ENCODE measurements around the gene DGKZ. TPM values are rescaled to one million over a fixed set of nuclear protein-coding genes. Genes with fewer than 3 reads are reported as not detected.

Gene DGKZ
- polyA plus RNA-seq, 3 donors = 28.9 to 38.4 (median 31.1) TPM

DNA sequence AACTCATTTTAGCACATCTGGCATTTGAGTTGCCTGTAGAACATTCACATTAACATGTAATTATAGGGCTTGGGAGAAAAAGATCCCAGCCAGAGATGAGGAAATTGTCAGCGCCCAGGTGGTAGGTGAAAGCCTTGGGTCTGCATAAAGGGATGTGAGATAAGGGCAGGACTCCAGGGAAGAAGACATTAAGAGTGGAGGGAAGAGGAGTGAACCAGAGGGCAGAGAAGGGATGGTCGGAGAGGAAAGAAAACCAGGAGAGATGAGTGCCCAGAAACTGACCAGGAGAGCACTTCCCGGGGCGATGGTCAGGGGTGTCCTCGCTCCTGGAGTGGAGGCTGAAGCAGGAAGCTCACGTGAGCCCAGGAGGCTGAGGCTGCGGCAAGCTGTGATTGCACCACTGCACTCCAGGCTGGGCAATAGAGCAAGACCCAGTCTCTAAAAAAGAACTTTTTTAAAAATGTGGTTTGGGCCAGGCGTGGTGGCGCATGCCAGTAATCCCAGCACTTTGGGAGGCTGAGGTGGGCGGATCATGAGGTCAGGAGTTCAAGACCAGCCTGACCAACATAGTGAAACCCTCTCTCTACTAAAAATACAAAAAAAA is 20.3 kb upstream of the DGKZ start:
- DNase-seq (ENCODE audit: low read depth in 3 of 3, low spot score in 2 of 3) = no peak

DNA sequence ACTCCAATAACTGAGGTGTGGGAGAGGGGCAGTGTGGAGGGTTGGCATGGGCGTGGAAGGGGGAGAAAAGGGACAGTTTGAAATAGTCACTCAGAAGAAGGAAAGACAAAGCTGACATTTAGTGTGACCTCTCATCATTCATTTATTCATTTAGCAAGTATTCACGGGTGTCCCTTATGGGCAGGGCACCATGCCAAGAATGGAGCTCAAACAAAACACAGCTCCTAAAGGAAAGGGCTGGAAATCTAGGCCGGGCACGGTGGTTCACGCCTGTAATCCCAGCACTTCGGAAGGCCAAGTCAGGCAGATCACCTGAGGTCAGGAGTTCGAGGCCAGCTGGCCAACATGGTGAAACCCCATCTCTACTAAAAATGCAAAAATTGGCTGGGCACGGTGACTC is 19.4 kb upstream of the DGKZ start:
- no peak for DNase-seq (ENCODE audit: low read depth in 3 of 3, low spot score in 2 of 3)

DNA sequence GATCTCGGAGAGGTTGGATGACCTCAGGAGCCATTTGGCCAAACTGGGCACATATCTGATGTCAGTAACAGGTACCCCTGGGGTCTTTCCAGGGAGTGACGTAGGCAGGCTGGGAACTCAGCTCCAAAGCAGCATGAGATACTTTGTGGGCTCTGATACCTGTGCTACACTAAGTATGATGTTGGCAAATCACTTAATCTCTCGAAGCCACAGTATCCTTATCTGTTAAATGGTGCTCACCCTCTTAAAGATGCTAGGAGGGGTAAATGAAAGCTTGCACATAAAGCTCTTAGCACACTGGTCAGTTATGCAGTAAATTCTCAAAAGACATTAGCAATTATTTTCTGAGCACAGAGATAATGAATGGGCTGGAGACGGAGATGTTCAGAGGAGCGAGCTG is 17.1 kb upstream of the DGKZ start:
- no peak for DNase-seq (ENCODE audit: low read depth in 3 of 3, low spot score in 2 of 3)

DNA sequence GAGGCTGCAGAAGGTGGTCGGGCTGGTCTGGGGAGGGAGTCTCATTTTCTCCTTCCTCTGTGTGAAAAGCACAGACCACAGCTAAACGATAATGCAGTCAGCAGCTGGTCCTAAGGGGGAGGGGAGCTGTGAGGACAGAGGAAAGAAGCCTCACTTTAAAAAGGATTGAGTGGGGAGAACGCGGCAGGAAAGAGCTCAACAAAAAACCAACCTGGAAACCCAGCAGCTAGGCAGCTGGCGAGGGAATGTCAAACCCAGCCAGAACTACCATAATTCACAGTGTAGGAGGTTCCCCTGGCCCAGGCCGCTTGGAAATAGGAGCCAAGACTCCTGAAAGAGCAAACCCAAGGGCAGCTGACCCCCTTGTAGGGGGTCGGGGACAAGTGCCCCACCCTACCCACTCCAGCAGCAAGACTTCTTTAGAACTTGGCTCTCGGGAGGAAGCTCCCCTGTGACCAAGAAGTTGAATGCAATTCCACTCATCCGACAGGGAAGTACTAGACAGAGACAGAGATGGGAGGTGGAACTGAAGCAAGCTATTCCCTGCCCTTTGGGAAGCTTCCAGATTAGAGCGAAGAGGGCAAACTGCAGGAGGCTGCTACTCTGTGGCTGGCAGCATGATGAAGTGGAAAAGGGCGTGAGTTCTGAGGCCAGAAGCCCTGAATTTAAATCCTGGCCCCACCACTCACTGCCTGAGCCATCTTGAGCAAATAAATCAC is 16.5 kb upstream of the DGKZ start:
- no peak for DNase-seq (ENCODE audit: low read depth in 3 of 3, low spot score in 2 of 3)

DNA sequence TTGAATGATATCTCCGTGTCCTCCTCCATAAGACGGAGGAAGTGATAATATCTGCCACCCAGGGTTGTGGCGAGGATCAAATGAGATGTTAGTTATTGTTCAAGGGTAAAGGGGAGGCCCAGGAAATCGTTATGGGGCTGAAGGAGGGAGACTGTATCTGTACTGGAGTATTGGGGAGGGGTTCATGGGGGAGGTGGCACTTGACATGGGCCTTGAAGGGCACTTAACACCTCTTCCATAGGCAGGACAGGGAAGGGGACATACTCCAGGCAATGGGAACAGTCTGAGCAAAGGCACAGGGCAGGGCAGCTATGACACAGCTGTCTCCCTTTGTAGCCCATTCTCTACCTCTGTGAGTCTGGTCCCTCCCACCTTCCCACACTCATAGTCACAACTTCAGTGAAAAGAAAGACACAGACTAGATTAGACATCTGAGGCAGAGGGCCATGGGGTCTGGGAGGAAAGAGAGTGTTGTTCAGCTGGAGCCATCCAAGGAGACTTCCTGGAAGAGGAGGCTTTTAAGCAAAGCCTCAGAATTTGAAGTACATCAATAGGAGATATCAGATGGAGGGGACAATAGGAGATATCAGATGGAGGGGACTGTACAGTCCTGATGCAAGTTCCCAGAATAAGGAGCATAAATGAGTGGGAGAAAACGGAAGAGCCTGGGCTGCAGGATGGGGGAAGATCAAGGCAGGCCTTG is 15.8 kb upstream of the DGKZ start:
- DNase-seq (ENCODE audit: low read depth in 3 of 3, low spot score in 2 of 3) = no peak

DNA sequence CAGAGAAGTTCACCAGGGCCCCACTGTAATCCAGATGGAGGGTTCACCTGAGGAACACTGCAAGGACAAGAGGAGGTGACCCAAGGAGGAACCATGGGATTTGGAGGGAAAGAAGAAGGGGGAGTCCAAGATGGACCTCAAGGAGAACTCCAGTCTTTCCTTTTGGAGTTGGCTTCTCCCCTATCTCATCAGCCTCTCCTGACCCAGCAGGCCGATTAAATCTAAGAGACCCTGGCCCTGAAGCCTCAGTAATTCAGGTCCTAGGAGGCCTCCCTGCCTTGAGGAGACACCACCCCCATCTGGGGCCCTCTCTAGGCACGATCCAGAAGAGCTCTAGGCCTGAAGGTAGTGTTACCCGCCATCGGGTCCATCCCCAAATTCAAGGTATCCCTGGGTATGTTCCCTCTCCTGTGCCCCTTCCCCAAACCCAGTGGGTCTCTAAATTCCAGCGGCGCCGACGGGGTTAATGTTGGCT is 15.1 kb upstream of the DGKZ start:
- DNase-seq (ENCODE audit: low read depth in 3 of 3, low spot score in 2 of 3) = no peak

DNA sequence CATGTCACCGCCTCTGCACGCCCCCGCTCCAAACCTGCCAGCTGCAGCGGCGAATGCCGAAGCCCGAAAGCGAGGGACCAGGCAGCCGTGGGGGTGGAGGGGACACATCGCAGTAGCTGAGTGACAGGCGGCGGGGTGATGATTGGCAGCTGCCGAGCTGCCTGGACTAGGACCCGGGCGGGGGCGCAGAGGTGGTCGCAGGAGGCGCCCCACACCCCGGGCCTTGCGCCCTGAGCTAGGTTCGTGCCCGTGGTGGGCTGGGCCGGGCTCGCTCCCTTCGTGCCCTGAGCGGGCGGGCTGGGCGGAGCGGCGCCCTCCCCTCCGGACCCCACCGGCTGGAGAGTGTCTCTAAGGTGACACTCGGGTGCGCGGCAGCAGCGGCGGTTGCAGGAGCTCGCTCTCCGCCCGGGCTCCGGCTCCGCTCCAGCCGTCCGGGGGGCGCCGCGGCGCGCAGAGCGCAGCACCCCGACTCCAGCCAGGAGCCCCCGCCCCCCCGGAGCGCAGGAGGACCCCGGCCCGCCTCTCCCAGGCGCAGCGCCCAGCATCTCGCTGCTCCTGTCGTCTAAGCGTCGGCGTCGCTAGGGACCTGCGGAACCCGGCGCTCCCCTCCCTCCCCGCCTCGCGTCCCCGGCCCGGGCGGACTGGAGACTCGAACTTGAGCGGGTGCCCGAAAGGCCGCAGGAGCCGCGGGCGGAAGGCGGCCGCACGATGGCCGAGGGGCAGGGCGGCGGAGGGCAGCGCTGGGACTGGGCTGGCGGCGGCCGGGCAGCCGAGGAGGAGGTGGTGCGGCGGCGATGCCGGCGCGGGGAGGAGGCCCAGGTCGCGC is 14.5 kb upstream of the DGKZ start:
- no peak for DNase-seq (ENCODE audit: low read depth in 3 of 3, low spot score in 2 of 3)

DNA sequence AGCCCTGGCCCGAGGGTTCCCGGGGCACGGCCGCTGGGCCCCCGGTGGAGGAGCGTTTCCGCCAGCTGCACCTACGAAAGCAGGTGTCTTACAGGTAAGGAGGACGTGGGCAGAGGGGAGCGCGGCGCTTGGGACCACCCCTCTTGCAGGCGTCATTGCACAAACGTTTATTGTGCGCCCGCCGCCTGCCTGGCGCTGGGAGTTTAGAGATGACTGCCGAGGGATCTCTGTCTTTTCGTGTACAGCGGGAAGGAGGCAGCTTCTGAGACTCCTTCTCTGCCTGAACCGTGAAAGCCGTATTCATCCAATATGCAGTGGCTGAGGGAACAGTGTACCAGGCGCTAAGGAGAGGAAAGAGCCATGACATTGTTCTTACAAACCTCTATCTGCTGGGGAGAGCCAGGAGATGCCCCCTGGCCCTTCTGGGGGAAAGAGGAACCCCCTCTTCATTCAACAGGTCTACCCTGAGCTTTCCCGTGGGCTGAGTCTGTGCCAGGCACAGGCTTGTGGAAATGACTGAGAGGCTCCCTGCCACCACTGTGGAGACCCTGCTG is 13.8 kb upstream of the DGKZ start:
- no peak for DNase-seq (ENCODE audit: low read depth in 3 of 3, low spot score in 2 of 3)

DNA sequence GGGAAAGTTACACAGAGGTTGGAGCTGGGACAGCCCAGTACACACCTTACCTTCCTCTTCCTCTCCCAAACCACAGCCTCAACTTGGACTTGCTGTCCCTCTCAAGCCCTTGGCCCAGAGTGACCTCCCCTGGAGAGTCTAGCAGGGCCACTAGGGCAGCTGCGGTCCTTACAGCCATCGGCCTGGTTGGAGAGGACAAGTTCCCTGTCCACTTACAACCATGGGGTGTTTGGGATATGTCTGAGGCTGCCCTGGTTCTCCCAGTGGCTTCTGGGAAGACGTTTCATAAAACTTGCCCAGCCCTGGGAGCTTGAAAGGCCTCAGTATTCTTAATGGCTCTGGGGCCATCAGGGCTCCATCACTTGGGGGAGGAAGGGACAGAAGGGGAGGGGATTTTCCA is 13.1 kb upstream of the DGKZ start:
- DNase-seq (ENCODE audit: low read depth in 3 of 3, low spot score in 2 of 3) = no peak

DNA sequence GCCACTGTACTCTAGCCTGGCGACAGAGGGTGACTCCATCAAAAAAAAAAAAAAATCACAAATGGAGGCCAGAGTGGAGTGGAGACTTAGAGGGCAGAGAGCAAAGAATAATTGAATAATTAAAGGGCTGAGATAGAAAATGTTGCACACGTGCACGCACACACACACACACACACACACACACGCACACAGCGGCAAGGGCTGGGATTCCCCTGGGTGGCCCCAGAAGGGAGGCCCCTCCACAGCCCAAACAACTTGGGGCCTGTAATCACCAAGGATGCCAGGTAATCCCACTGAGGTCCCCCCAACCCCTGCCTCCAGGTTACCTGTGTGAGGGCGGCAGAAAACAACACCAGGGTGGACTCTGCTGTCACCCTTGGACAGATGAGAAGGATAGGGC is 12.0 kb upstream of the DGKZ start:
- no peak for DNase-seq (ENCODE audit: low read depth in 3 of 3, low spot score in 2 of 3)

DNA sequence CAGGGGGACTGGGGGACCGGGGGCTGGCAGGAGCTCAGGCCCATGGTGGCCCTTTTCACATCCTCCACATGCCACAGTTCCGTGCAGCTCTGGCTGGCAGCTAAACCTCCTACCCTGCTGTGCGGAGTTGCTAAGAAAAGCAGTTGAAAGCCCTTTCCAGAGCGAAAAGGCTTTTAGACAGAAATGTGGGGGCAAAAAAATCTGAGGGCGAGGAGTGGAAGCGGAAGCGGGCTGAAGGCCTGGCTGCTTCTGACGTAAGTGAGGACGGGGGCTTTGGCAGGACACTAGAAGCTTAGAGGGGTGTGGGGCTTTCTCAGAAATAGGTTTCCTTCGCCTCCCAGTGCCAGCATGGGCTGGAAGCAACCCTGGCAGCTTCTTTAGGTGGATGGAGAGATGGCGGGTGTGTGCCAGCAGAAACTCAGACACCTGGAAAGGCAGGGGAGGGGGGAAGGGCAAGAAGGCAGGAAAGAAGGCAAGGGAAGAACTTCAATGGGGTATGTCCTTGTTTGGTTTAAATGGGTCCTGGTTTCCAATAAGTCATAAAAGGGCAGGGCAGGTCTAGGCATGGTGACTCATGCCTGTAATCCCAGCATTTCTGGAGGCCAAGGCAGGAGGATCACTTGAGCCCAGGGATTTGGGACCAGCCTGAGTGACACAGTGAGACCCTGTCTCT is 11.2 kb upstream of the DGKZ start:
- DNase-seq (ENCODE audit: low read depth in 3 of 3, low spot score in 2 of 3) = no peak

DNA sequence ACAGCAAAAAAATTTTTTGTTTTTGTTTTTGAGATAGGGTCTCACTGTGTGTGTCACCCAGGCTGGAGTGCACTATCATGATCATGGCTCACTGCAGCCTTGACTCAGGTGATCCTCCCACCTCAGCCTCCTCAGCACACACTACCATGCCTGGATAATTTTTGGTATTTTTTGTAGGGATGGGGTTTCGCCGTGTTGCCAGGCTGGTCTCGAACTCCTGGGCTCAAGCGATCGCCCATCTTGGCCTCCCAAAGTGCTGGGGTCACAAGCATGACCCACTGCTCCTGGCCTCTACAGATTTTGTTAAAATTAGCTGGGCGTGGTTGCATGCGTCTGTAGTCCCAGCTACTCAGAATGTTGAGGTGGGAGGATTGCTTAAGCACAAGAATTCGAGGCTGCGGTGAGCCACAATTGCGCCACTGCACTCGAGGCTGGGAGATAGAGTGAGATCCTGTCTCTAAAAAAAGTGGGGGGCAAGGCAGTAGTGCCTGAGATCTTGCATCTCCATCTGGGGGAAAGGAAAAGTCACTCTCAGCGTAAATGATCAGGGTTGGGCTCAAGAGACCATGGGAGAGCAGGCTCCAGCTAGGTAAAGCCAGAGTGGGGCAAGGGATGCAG is 10.6 kb upstream of the DGKZ start:
- DNase-seq (ENCODE audit: low read depth in 3 of 3, low spot score in 2 of 3) = no peak

DNA sequence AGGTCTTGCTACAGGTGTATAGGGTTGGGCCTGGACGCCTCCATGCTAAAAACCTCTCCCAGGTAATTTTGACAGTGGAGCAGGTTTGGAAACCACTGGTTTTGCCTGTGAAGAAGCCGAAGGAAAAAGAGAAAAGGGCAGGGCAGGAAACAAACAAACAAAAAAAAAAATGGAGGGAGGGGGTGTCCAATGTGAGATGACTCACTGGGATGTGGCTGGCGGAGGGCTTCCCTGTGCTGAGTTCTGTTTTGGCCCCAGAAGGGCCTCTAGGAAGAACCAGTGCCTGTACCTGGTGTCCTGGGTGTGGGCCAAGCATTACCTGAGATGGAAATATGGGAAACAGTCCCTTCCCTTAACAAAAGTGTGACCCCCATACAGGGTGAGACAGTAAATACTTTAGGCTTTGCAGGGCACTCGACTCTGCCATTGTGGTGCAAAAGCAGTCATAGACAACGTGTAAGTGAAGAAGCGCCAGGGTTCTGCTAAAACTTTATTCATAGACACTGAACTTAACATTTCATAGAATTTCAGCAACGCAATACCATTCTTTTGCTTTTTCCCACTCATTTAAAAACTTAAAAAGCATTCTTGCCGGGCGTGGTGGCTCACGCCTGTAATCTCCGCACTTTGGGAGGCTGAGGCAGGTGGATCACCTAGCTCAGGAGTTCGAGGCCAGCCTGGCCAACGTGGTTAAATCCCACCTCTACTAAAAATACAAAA is 9.5 kb upstream of the DGKZ start:
- DNase-seq (ENCODE audit: low read depth in 3 of 3, low spot score in 2 of 3) = no peak

DNA sequence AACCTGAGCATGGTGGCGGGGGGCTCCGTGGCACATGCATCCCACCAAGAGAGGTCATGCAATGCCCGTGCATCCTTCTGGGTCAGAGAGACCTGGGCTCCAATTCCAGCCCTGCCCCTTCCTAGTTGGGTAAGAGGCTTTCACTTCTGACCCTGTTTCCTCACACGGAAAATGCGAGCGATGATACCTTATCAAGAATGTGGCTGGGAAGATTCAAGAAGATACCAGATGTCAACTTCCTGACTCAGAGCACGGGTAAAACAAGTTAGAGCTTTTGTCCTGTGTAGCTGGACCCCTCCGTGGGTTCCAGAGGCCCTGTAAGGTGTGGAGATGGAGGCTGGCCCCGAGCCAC is 8.7 kb upstream of the DGKZ start:
- DNase-seq (ENCODE audit: low read depth in 3 of 3, low spot score in 2 of 3) = no peak

DNA sequence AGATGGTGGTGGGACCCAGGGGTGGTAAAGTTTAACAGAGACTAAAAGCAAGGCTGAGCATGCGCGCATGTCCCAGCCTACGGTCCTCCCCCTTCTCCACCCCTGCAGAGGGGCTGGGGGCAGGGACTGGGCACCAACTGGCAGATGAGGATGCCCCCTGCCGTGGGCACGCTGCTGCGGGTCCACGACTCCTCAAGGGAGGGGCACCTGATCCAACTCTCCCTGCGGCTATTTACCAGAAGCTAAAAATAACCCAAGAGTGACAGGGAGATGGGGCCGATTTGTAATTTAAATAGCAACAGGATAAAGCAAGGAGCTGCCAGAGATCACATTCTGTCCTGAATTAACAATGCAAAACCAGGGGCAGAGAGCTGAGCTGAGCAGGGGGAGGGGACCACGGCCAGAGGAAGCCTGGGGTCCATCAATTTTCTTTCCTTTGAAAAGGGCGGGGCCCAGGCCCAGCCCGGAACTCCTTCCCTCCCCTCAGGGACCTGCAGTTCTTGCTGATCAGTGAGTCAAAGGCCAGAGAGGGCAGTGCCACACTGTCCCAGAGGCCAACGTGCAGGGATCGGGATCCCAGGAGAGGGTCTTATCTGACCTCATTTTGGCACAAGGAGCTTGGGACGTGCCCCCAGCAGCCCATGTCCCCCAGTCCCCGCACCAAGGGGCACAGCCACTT is 8.1 kb upstream of the DGKZ start:
- DNase-seq (ENCODE audit: low read depth in 3 of 3, low spot score in 2 of 3) = no peak

DNA sequence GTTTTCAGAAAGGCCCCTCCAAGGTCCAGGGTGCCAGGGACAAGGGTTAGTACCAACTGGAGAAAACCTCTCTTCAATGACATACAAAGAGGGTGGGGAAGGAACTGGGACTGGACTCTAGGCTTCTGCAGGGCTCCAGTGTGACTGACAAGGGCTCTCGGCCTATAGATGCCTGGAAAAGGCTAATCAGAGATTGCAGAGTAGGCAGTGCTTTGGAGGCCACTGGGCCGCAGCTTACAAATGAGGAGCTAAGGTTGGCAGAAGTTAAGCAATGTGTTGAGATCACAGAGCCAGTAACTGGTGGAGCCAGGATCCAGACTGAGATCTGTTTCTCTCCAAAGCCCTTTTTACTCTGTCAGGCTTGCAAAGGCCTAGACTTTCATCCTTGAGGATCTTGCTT is 7.4 kb upstream of the DGKZ start:
- no peak for DNase-seq (ENCODE audit: low read depth in 3 of 3, low spot score in 2 of 3)

DNA sequence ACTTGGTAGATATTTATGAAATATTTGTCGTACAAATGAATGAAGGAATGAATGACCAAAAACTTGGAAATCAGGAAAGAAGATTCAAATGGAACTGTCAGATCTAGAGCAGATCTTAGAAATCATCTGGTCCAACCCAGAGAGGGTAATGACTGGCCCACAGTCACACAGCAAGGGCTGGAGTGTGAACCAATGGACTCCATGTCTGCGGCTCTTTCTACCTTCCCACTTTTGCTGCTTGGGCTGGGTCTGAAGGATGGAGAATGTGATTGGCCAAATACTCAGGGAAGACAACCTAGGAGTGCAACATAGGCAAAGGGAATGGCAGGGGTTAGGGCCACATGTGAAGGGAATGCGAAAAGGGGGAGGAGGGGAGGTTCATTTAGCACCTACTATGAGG is 5.8 kb upstream of the DGKZ start:
- no peak for DNase-seq (ENCODE audit: low read depth in 3 of 3, low spot score in 2 of 3)

DNA sequence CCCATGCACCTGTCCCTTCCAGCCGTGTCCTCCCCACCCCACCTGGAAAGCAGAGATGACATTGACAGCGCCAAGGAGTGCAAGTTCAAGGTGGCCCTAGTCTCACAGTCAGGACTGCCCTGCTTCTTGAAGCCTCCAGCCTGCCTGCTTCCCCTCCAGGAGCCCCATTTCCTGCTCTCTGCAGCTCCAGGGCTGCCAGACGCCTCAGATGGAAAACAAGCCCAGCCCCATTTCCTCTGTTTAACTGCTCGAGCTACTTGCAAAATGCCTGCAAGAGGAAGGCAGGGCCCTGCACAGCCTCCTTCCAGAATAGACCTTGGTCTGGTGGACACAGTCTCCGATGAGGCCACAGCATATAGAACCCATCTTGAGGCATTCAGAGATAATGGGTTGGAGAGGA is 5.0 kb upstream of the DGKZ start:
- DNase-seq (ENCODE audit: low read depth in 3 of 3, low spot score in 2 of 3) = no peak

DNA sequence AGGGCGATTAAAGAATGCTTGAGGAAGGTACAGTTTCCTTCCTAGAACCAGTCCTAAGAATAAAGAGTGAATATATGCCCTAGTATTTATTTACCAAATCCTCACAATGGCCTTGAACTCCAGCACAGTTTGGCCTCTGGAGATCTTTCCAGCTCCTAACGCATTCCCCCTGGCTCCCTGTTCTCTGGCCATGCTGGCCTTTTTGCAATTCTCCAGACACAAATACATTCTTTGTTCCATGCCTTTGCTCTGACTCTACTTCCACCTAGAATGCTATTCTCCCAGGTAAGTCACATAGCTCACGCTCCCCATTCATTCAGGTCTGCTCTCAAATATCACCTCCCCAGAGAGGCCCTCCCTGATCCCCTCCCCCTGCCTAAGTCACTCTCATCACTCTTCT is 3.7 kb upstream of the DGKZ start:
- no peak for DNase-seq (ENCODE audit: low read depth in 3 of 3, low spot score in 2 of 3)
